Tibial nerve (tissue), 4 donors: Measurements from ENCODE around the gene ST6GALNAC6. TPM values are rescaled to one million over a fixed set of nuclear protein-coding genes. Genes with fewer than 3 reads are reported as not detected.

Experiments
- DNase-seq, 2 donors: peaks; one replicate each; pipeline ENCODE4 v3.0.0-alpha.2; 2019; ENCODE audit warnings: low spot score in 2 of 2
- H3K27ac ChIP-seq, 4 donors: fragments of 200-600 bp; sonication (generic) in 3 of 4; one replicate each; pipeline ENCODE4 v1.5.1; 2017 to 2019; ENCODE audit warnings: mild to moderate bottlenecking in 1 of 4
- H3K27me3 ChIP-seq, 2 donors: fragments of 200-600 bp; sonication (generic) in 1 of 2; one replicate each; pipeline versions ENCODE4 v1.5.1 to v1.6.0; 2017 to 2019
- H3K36me3 ChIP-seq, 3 donors: fragments of 200-600 bp; sonication (generic); one replicate each; pipeline ENCODE4 v1.5.1; 2018 to 2019
- H3K4me1 ChIP-seq, 4 donors: fragments of 200-600 bp; sonication (generic) in 3 of 4; one replicate each; pipeline ENCODE4 v1.5.1; 2017 to 2019
- H3K4me3 ChIP-seq, 4 donors: fragments of 200-600 bp; sonication (generic) in 3 of 4; one replicate each; pipeline ENCODE4 v1.5.1; 2017 to 2019; ENCODE audit warnings: mild to moderate bottlenecking in 1 of 4, moderate library complexity in 1 of 4
- H3K9me3 ChIP-seq, 4 donors: fragments of 200-600 bp; sonication (generic) in 3 of 4; one replicate each; pipeline ENCODE4 v1.5.1; 2017 to 2019
- CTCF ChIP-seq, 5 experiments: fragments of 200-600 bp in 3 of 5; fragments of 450-650 bp in 2 of 5; sonication (generic) in 3 of 5; IDR thresholded peaks; one replicate each; pipeline ENCODE4 v1.5.1; 2016 to 2019; ENCODE audit warnings: antibody characterized with exemption in 5 of 5, mild to moderate bottlenecking in 3 of 5, moderate library complexity in 2 of 5
- EP300 ChIP-seq, 2 donors: sonication (generic); formaldehyde crosslinking; IDR thresholded peaks; one replicate each; pipeline ENCODE4 v1.6.1; 2017; ENCODE audit warnings: antibody characterized with exemption in 2 of 2, mild to moderate bottlenecking in 1 of 2
- POLR2A ChIP-seq, 2 donors: fragments of 450-650 bp; IDR thresholded peaks; one replicate each; pipeline ENCODE4 v1.6.1; 2017; ENCODE audit warnings: antibody characterized with exemption in 2 of 2, mild to moderate bottlenecking in 2 of 2, moderate library complexity in 2 of 2
- WGBS, 2 donors: methylation state at CpG; one replicate each; pipeline ENCODE4 v1.1.5; 2018; 5-methylcytosine and 5-hydroxymethylcytosine counted together
- total RNA-seq, 4 donors: library from RNA; depleted of rRNA; stranded (reverse); fragments of >200 nt; gene quantifications; one replicate each; pipeline ENCODE4 v1.1.0, GENCODE V29; 2016

The ST6GALNAC6 gene
- total RNA-seq, 4 donors from 2014 or later: 108 to 193 (median 172) TPM

GRCh38 chr9:127944586-127945218, 45.3 kb upstream of the ST6GALNAC6 start:
- no peak overlapping the region for H3K4me3 ChIP-seq
- H3K9me3 ChIP-seq: no peaks in the 10 kb centered on the region
- WGBS, 2 donors: 88 to 91% methylated on average over 31 to 38 of the region's 38 CpGs
- peak overlapping the region in 3 of 4 donors; percentile 32 to 99 (median 98) for H3K27ac ChIP-seq
- peaks cover 0 to 93% (median 31%) of the 10 kb centered on the region in 4 donors for H3K4me1 ChIP-seq
- no peak for DNase-seq
- no peak for TF ChIP-seq CTCF (IDR thresholded peaks at IDR 0.05)
- H3K36me3 ChIP-seq: peaks cover 0 to 46% (median 6%) of the 10 kb centered on the region in 3 donors
- H3K27me3 ChIP-seq: no peaks in the 10 kb centered on the region

DNA sequence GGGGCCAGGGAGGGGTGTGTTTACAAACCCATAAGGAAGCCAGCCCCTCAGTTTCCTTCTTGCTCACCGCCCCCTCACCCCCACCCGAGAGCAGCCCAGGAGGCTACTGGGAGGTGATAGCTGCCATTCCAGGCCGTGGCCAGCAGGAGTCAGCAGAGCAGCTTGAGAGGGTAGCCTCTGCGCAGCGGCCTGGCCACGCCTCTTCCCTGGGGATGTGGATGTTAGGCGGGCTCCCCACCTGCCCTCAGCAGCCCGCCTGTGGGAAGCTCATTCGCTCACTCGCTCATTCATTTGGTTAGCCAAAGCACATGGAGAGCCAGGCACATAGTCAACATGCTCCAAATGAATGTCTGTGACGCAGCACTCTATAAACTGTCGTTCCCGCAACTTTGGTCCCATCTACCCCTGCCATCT, 44.3 kb upstream of the ST6GALNAC6 start:
- Histone ChIP-seq H3K27ac (peak overlapping the region; percentile 11 to 99 (median 65)), H3K36me3 (peaks cover 0 to 46% (median 6%) of the 10 kb centered on the region in 3 donors), H3K4me3 (no peak overlapping the region), H3K9me3 (no peaks in the 10 kb centered on the region), H3K4me1 (peaks cover 0 to 88% (median 29%) of the 10 kb centered on the region in 4 donors), H3K27me3 (no peaks in the 10 kb centered on the region)
- TF ChIP-seq CTCF (IDR thresholded peaks at IDR 0.05): peak; percentile 86 to 97 (median 93)
- TF ChIP-seq EP300 (IDR thresholded peaks at IDR 0.05): peak in 1 of 2 donors; percentile 72
- TF ChIP-seq POLR2A (IDR thresholded peaks at IDR 0.05): peak in 1 of 2 donors; percentile 27
- WGBS, 2 donors: 22 to 26% methylated on average over 10 to 12 of the region's 13 CpGs
- DNase-seq: peak; percentile 81 to 86

DNA sequence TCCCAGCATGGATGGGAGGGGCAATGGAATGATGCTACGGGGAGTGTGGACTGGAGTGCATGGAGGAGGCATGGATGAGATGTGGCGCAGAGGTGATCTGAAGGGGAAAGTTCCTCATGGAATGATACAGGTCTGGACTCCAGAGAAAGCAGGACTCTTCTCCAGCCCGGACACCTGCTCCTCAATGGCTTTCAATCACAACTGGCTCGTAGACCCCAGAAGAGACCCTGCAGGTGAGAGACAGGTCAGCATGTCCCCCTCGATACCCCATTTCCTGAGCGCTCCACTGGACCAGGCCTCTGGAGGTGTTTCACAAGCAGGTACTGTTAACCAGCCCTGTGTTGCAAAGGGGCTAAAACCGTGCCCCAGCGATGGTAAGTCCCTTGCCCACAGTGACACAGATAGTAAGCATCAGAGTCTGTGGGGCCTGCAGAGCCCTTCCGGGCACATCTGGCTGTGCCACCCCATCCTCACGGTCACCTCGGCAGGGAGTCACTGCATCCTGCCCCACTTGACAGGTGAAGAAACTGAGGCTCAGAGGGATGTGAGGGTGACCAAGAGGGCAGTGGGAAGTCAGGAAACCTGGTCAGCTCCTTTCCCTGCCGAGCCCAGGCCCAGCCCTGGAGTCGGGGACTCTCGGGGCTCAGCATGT, 43.7 kb upstream of the ST6GALNAC6 start:
- peaks cover 0 to 88% (median 32%) of the 10 kb centered on the region in 4 donors for H3K4me1 ChIP-seq
- H3K27ac ChIP-seq: peak overlapping the region; percentile 33 to 99 (median 69)
- DNase-seq: no peak
- H3K4me3 ChIP-seq: no peak overlapping the region
- peaks cover 0 to 46% (median 6%) of the 10 kb centered on the region in 3 donors for H3K36me3 ChIP-seq
- 64 to 75% methylated on average over 14 of the region's 14 CpGs for WGBS, 2 donors
- no peaks in the 10 kb centered on the region for H3K27me3 ChIP-seq
- TF ChIP-seq CTCF (IDR thresholded peaks at IDR 0.05) (no peak), POLR2A (IDR thresholded peaks at IDR 0.05) (no peak), EP300 (IDR thresholded peaks at IDR 0.05) (no peak)
- no peaks in the 10 kb centered on the region for H3K9me3 ChIP-seq

- Histone ChIP-seq H3K9me3 (no peaks in the 10 kb centered on the region), H3K4me1 (peaks cover 0 to 84% (median 33%) of the 10 kb centered on the region in 4 donors), H3K36me3 (peaks cover 0 to 46% (median 6%) of the 10 kb centered on the region in 3 donors), H3K27ac (peak overlapping the region; percentile 33 to 99 (median 69)), H3K27me3 (no peaks in the 10 kb centered on the region), H3K4me3 (no peak overlapping the region)
- DNase-seq: peak in 1 of 2 donors; percentile 62
- 49 to 50% methylated on average over 14 to 18 of the region's 18 CpGs for WGBS, 2 donors
- TF ChIP-seq POLR2A (IDR thresholded peaks at IDR 0.05) (no peak), EP300 (IDR thresholded peaks at IDR 0.05) (peak in 1 of 2 donors; percentile 42), CTCF (IDR thresholded peaks at IDR 0.05) (peak; percentile 86 to 96 (median 91))
Measured at GRCh38 chr9:127942216-127943010, 43.0 kb upstream of the ST6GALNAC6 start.
